ENCODE measurements around the gene REEP1. TPM values are rescaled to one million over a fixed set of nuclear protein-coding genes. Genes with fewer than 3 reads are reported as not detected.

Gene REEP1
- total and polyA plus RNA-seq, 2 of the 13 experiments (the other 11 are each of a cell fraction or from before 2014, with no cell fraction given) = 0.27 TPM; not detected in 1

- ChIA-PET POLR2A (no interaction called here), CTCF (ENCODE audit: low intra/inter-chr PET ratio, low total read pairs) (no interaction called here)
- Histone ChIP-seq H3K4me2 (ENCODE audit: low read depth, low read length) (no peak overlapping the region), H3K36me3 (replicated peaks in 1 of 2; ENCODE audit: control insufficient read depth in 1 of 2, insufficient read depth in 2 of 2, low read length in 2 of 2) (no peaks in the 10 kb centered on the region), H4K20me1 (ENCODE audit: insufficient read depth, low read length) (no peaks in the 10 kb centered on the region), H3K4me1 (ENCODE audit: insufficient read depth, low read length) (peaks cover 22% of the 10 kb centered on the region), H3K4me3 (replicated peaks in 1 of 3; ENCODE audit: insufficient read depth in 1 of 3, low read depth in 2 of 3, low read length in 3 of 3) (no peak overlapping the region), H2AFZ (ENCODE audit: low read length) (no peak overlapping the region), H3K79me2 (ENCODE audit: insufficient read depth, low read length) (no peaks in the 10 kb centered on the region), H3K27ac (ENCODE audit: extremely low read length, insufficient read depth, low read length) (no peak overlapping the region), H3K27me3 (ENCODE audit: control insufficient read depth in 1 of 2, insufficient read depth in 2 of 2, low read length in 2 of 2) (peaks cover 3 to 37% of the 10 kb centered on the region in 2 experiments; a peak in 4 of 5 replicates), H3K9me3 (ENCODE audit: low read length) (no peaks in the 10 kb centered on the region), H3K9ac (ENCODE audit: insufficient read depth, low read depth, low read length) (no peak overlapping the region)
- in situ Hi-C loops (cut with HindIII; ENCODE audit: extremely low pct_ligation_motif_present, low pct_unique_long_range_greater_than_20kb) (no loop called here), intact Hi-C loops (cut with micrococcal nuclease; ENCODE audit: unreplicated experiment) (no loop called here)
- ATAC-seq = no peak
- BruUV-seq (replicated peaks) = no TSS peak
- 46% methylated on average over 4 of the region's 4 CpGs for WGBS (ENCODE audit: low lambda C conversion rate)
- DNase-seq (ENCODE audit: low spot score) = no peak
- FAIRE-seq = no peak
- no peak for TF ChIP-seq ZBED4 (CRISPR knock-in tag; IDR thresholded peaks at IDR 0.05; ENCODE audit: borderline replicate concordance)
- TF ChIP-seq NFAT5 (CRISPR knock-in tag; IDR thresholded peaks at IDR 0.05) = no peak
- no peak for TF ChIP-seq NFE2L2 (IDR thresholded peaks at IDR 0.05; ENCODE audit: low read length)
- TF ChIP-seq, protein P1, sequence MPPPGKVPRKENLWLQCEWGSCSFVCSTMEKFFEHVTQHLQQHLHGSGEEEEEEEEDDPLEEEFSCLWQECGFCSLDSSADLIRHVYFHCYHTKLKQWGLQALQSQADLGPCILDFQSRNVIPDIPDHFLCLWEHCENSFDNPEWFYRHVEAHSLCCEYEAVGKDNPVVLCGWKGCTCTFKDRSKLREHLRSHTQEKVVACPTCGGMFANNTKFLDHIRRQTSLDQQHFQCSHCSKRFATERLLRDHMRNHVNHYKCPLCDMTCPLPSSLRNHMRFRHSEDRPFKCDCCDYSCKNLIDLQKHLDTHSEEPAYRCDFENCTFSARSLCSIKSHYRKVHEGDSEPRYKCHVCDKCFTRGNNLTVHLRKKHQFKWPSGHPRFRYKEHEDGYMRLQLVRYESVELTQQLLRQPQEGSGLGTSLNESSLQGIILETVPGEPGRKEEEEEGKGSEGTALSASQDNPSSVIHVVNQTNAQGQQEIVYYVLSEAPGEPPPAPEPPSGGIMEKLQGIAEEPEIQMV (CRISPR knock-in tag; IDR thresholded peaks at IDR 0.05; ENCODE audit: low read depth) = no peak
- no peak for TF ChIP-seq CREB1 (IDR thresholded peaks at IDR 0.05)
- TF ChIP-seq CREB1 (CRISPR knock-in tag; IDR thresholded peaks at IDR 0.05) = no peak
- TF ChIP-seq ZBTB8A (CRISPR knock-in tag; IDR thresholded peaks at IDR 0.05; ENCODE audit: borderline replicate concordance, low read depth) = no peak
- TF ChIP-seq ZNF572 (CRISPR knock-in tag; IDR thresholded peaks at IDR 0.05) = no peak
- TF ChIP-seq ZNF3 (CRISPR knock-in tag; IDR thresholded peaks at IDR 0.05) = no peak
- no peak for TF ChIP-seq ZNF766 (CRISPR knock-in tag; IDR thresholded peaks at IDR 0.05; ENCODE audit: borderline replicate concordance)
- TF ChIP-seq TCF7L2 (IDR thresholded peaks at IDR 0.05; ENCODE audit: low read depth, low read length) = no peak
- TF ChIP-seq POLR2AphosphoS2 (IDR thresholded peaks at IDR 0.05; ENCODE audit: low read depth, low read length) = no peak
- no peak for TF ChIP-seq ATF7 (IDR thresholded peaks at IDR 0.05)
- TF ChIP-seq ATF7 (CRISPR knock-in tag; IDR thresholded peaks at IDR 0.05) = no peak
These were observed 98.1 kb downstream of the REEP1 start for GRCh38 chr2:86239326-86239725.
